T-cell (primary cell): Measurements from ENCODE around the gene GNAI1. TPM values are rescaled to one million over a fixed set of nuclear protein-coding genes. Genes with fewer than 3 reads are reported as not detected.

Experiments
- ATAC-seq, 4 experiments: fragments of 200-7000 bp in 3 of 4; fragments of 150-1000 bp in 1 of 4; cut with Tn5 transposase; replicated peaks in 1 of 4; 1 replicate in 3 of 4; 2 replicates in 1 of 4; pipeline ENCODE4 v1.10.0; 2021; ENCODE audit warnings: moderate library complexity in 3 of 4, mild to moderate bottlenecking in 2 of 4, moderate number of reproducible peaks in 1 of 4
- CTCF ChIA-PET, 2 donors: fragments of 300-600 bp; sonication (Branson Sonifier 250); formaldehyde crosslinking; loops; one replicate each; lab custom pipeline; 2022; ENCODE audit warnings: antibody characterized with exemption in 2 of 2; lab: Charles Lee
- POLR2A ChIA-PET, 2 donors: fragments of 300-600 bp; sonication (Branson Sonifier 250); formaldehyde crosslinking; loops; one replicate each; lab custom pipeline; 2022; ENCODE audit warnings: antibody characterized with exemption in 2 of 2; lab: Charles Lee
- DNase-seq, 35 experiments: peaks; one replicate each; pipeline versions ENCODE4 v3.0.0 to v3.0.0-alpha.2; 2013 to 2023
- H3K27ac ChIP-seq: one replicate; pipeline ENCODE4 v1.5.1; 2013; ENCODE audit warnings: low read length
- H3K27me3 ChIP-seq, 2 experiments: replicated peaks in 1 of 2; 1 replicate in 1 of 2; 2 replicates in 1 of 2; pipeline versions ENCODE4 v1.6.1 to v1.7.0; 2013; ENCODE audit warnings: low read length in 1 of 2, mixed read lengths in 1 of 2; ENCODE audit not compliant: control insufficient read depth in 2 of 2, insufficient read depth in 2 of 2; ENCODE audit errors: extremely low read depth in 1 of 2
- H3K36me3 ChIP-seq, 2 donors: 1 replicate in 1 of 2; 2 replicates in 1 of 2; pipeline versions ENCODE4 v1.6.1 to v1.7.0; 2013; ENCODE audit warnings: low read length in 1 of 2; ENCODE audit not compliant: control insufficient read depth in 2 of 2, insufficient read depth in 1 of 2; ENCODE audit errors: extremely low read depth in 1 of 2
- H3K4me1 ChIP-seq, 2 experiments: 1 replicate in 1 of 2; 2 replicates in 1 of 2; pipeline versions ENCODE4 v1.6.1 to v1.7.0; 2013; ENCODE audit warnings: low read length in 2 of 2, mixed read lengths in 1 of 2; ENCODE audit not compliant: insufficient read depth in 2 of 2, control insufficient read depth in 1 of 2; ENCODE audit errors: extremely low read depth in 1 of 2
- H3K4me3 ChIP-seq, 2 donors: 1 replicate in 1 of 2; 2 replicates in 1 of 2; pipeline versions ENCODE4 v1.5.1 to v1.7.0; 2013; ENCODE audit warnings: mild to moderate bottlenecking in 2 of 2, low read length in 1 of 2, moderate library complexity in 1 of 2; ENCODE audit not compliant: control insufficient read depth in 1 of 2; ENCODE audit errors: extremely low read depth in 1 of 2
- H3K9me3 ChIP-seq: 2 replicates; pipeline ENCODE4 v1.7.0; 2013
- H3K27ac Mint-ChIP-seq, 2 donors: one replicate each; pipeline ENCODE4 v1.8.0; 2020 to 2021; ENCODE audit warnings: mild to moderate bottlenecking in 2 of 2, mixed read lengths in 2 of 2
- H3K27me3 Mint-ChIP-seq, 2 donors: one replicate each; pipeline ENCODE4 v1.8.0; 2021 to 2022; ENCODE audit warnings: mixed read lengths in 2 of 2
- H3K36me3 Mint-ChIP-seq: one replicate; pipeline ENCODE4 v1.8.0; 2021; ENCODE audit warnings: mixed read lengths
- H3K4me1 Mint-ChIP-seq, 3 donors: one replicate each; pipeline ENCODE4 v1.8.0; 2020 to 2022; ENCODE audit warnings: mixed read lengths in 3 of 3, mild to moderate bottlenecking in 1 of 3
- H3K4me3 Mint-ChIP-seq, 3 donors: one replicate each; pipeline ENCODE4 v1.8.0; 2020 to 2022; ENCODE audit warnings: mild to moderate bottlenecking in 3 of 3, mixed read lengths in 3 of 3, moderate library complexity in 3 of 3
- H3K9me3 Mint-ChIP-seq, 3 donors: one replicate each; pipeline ENCODE4 v1.8.0; 2020 to 2022; ENCODE audit warnings: mixed read lengths in 3 of 3
- WGBS: methylation state at CpG from one replicate; pipeline ENCODE4 v1.1.5; 2013; ENCODE audit warnings: missing lambda C conversion rate; ENCODE audit not compliant: insufficient coverage; 5-methylcytosine and 5-hydroxymethylcytosine counted together
- total RNA-seq, 35 experiments: library from RNA in 6 of 35; stranded (reverse) in 6 of 35; fragments of 120-200 nt in 1 of 35; gene quantifications; one replicate each; pipeline versions ENCODE4 v1.2.1 to v1.2.4 and lab custom pipeline; 2013 to 2026

The GNAI1 gene
- total RNA-seq, 5 donors from 2014 or later (not counting 1 experiment from before 2014, with no cell fraction given), result 0.79 to 3.3 (median 1.4) TPM

GRCh38 chr7:80161466-80161865 lies 26.8 kb downstream of the GNAI1 start:
- ChIA-PET POLR2A (interaction anchor here in 1 of 2 donors (0.6 kb wide), 1 partner anchor 12 kb away, joined by 3 read pairs; no protein-coding TSS in a partner anchor), CTCF (no interaction called here)
- Histone ChIP-seq H3K4me1 (no peaks in the 10 kb centered on the region), H3K27ac (no peak overlapping the region), H3K36me3 (no peaks in the 10 kb centered on the region), H3K27me3 (no peaks in the 10 kb centered on the region), H3K4me3 (no peak overlapping the region), H3K9me3 (no peaks in the 10 kb centered on the region)
- no peaks in the 10 kb centered on the region for H3K36me3 Mint-ChIP-seq
- ATAC-seq (no peak), DNase-seq (no peak)
- no CpG with 5 or more reads among the region's 1 CpG for WGBS
- no peaks in the 10 kb centered on the region for H3K27me3 Mint-ChIP-seq
- no peak overlapping the region for H3K27ac Mint-ChIP-seq
- H3K4me1 Mint-ChIP-seq, result peaks cover 0 to 6% (median 3%) of the 10 kb centered on the region in 3 donors
- H3K9me3 Mint-ChIP-seq, result peaks cover 2 to 11% (median 5%) of the 10 kb centered on the region in 3 donors
- no peak overlapping the region for H3K4me3 Mint-ChIP-seq

GRCh38 chr7:80165177-80165576 lies 30.5 kb downstream of the GNAI1 start:
- Mint-ChIP-seq H3K9me3 (peaks cover 0 to 6% (median 5%) of the 10 kb centered on the region in 3 donors), H3K27ac (no peak overlapping the region), H3K36me3 (no peaks in the 10 kb centered on the region), H3K27me3 (no peaks in the 10 kb centered on the region), H3K4me3 (no peak overlapping the region), H3K4me1 (peaks cover 0 to 6% (median 3%) of the 10 kb centered on the region in 3 donors)
- Histone ChIP-seq H3K4me3 (no peak overlapping the region), H3K36me3 (no peaks in the 10 kb centered on the region), H3K9me3 (peaks cover 2% of the 10 kb centered on the region), H3K4me1 (no peaks in the 10 kb centered on the region), H3K27me3 (no peaks in the 10 kb centered on the region), H3K27ac (no peak overlapping the region)
- ChIA-PET POLR2A (no interaction called here), CTCF (no interaction called here)
- no peak for DNase-seq
- no peak for ATAC-seq

- no peak overlapping the region for H3K4me3 ChIP-seq
- Mint-ChIP-seq H3K36me3 (no peaks in the 10 kb centered on the region), H3K9me3 (peaks cover 0 to 24% (median 8%) of the 10 kb centered on the region in 3 donors), H3K27ac (no peak overlapping the region), H3K4me3 (no peak overlapping the region), H3K27me3 (no peaks in the 10 kb centered on the region), H3K4me1 (peaks cover 0 to 12% (median 11%) of the 10 kb centered on the region in 3 donors)
- no peaks in the 10 kb centered on the region for H3K36me3 ChIP-seq
- H3K9me3 ChIP-seq, result peaks cover 2% of the 10 kb centered on the region
- ChIA-PET CTCF (no interaction called here), POLR2A (no interaction called here)
- no peak overlapping the region for H3K27ac ChIP-seq
- WGBS, result no CpG with 5 or more reads among the region's 2 CpGs
- no peak for ATAC-seq
- DNase-seq, result no peak
- H3K4me1 ChIP-seq, result peaks cover 0 to 11% of the 10 kb centered on the region in 2 experiments
- no peaks in the 10 kb centered on the region for H3K27me3 ChIP-seq
These were observed 35.8 kb downstream of the GNAI1 start for GRCh38 chr7:80170445-80170844.

GRCh38 chr7:80172387-80172786 lies 37.8 kb downstream of the GNAI1 start:
- WGBS, result 10% methylated on average over 2 of the region's 4 CpGs
- peaks cover 0 to 11% of the 10 kb centered on the region in 2 experiments for H3K4me1 ChIP-seq
- no peaks in the 10 kb centered on the region for H3K36me3 ChIP-seq
- ChIA-PET CTCF (interaction anchor here in 1 of 2 donors (0.5 kb wide), 1 partner anchor 1752 kb away, joined by 4 read pairs; no protein-coding TSS in a partner anchor), POLR2A (no interaction called here)
- ATAC-seq, result peak in 1 of 4 experiments; percentile 88
- H3K27me3 Mint-ChIP-seq, result no peaks in the 10 kb centered on the region
- peaks cover 2% of the 10 kb centered on the region for H3K9me3 ChIP-seq
- H3K36me3 Mint-ChIP-seq, result no peaks in the 10 kb centered on the region
- peak overlapping the region in 1 of 2 donors; percentile 78 for H3K27ac Mint-ChIP-seq
- H3K4me3 ChIP-seq, result no peak overlapping the region
- peak in 1 of 35 experiments; percentile 17 for DNase-seq
- no peak overlapping the region for H3K27ac ChIP-seq
- peaks cover 0 to 31% (median 8%) of the 10 kb centered on the region in 3 donors for H3K9me3 Mint-ChIP-seq
- H3K4me3 Mint-ChIP-seq, result peak overlapping the region in 2 of 3 donors; percentile 31 to 54
- peaks cover 0 to 12% (median 11%) of the 10 kb centered on the region in 3 donors for H3K4me1 Mint-ChIP-seq
- no peaks in the 10 kb centered on the region for H3K27me3 ChIP-seq

GRCh38 chr7:80175744-80176143 lies 41.1 kb downstream of the GNAI1 start:
- POLR2A ChIA-PET, result no interaction called here

GRCh38 chr7:80181411-80181810 lies 46.8 kb downstream of the GNAI1 start:
- Mint-ChIP-seq H3K27ac (no peak overlapping the region), H3K4me1 (peaks cover 0 to 23% (median 22%) of the 10 kb centered on the region in 3 donors), H3K4me3 (no peak overlapping the region), H3K27me3 (no peaks in the 10 kb centered on the region), H3K36me3 (no peaks in the 10 kb centered on the region), H3K9me3 (peaks cover 0 to 3% (median 0%) of the 10 kb centered on the region in 3 donors)
- no peaks in the 10 kb centered on the region for H3K9me3 ChIP-seq
- ChIA-PET POLR2A (no interaction called here), CTCF (no interaction called here)
- ATAC-seq (no peak), DNase-seq (no peak)
- no CpG with 5 or more reads among the region's 4 CpGs for WGBS
- no peak overlapping the region for H3K4me3 ChIP-seq
- peaks cover 0 to 27% of the 10 kb centered on the region in 2 experiments for H3K4me1 ChIP-seq
- H3K27me3 ChIP-seq, result no peaks in the 10 kb centered on the region
- H3K36me3 ChIP-seq, result no peaks in the 10 kb centered on the region
- H3K27ac ChIP-seq, result no peak overlapping the region

More at GRCh38 chr7:80175744-80176143, 41.1 kb downstream of the GNAI1 start:
- Mint-ChIP-seq H3K27me3 (no peaks in the 10 kb centered on the region), H3K4me1 (peaks cover 0 to 27% (median 27%) of the 10 kb centered on the region in 3 donors), H3K36me3 (no peaks in the 10 kb centered on the region), H3K9me3 (peaks cover 0 to 21% (median 3%) of the 10 kb centered on the region in 3 donors), H3K4me3 (no peak overlapping the region), H3K27ac (no peak overlapping the region)
- H3K9me3 ChIP-seq, result no peaks in the 10 kb centered on the region
- ATAC-seq, result no peak
- H3K4me3 ChIP-seq, result no peak overlapping the region
- H3K4me1 ChIP-seq, result peaks cover 0 to 30% of the 10 kb centered on the region in 2 experiments
- whole genome bisulfite sequencing, result no CpG with 5 or more reads among the region's 1 CpG
- DNase-seq, result no peak
- H3K36me3 ChIP-seq, result no peaks in the 10 kb centered on the region
- CTCF ChIA-PET, result no interaction called here
- no peak overlapping the region for H3K27ac ChIP-seq
- H3K27me3 ChIP-seq, result no peaks in the 10 kb centered on the region
